Kidney epithelial cell (primary cell): ENCODE data around the gene MYH7. TPM values are rescaled to one million over a fixed set of nuclear protein-coding genes. Genes with fewer than 3 reads are reported as not detected.

ENCODE experiments used
- DNase-seq: peaks from one replicate; pipeline ENCODE4 v3.0.0-alpha.2; 2010; ENCODE audit warnings: low read depth
- H3K27me3 ChIP-seq: 2 replicates; pipeline ENCODE4 v1.6.0; 2011; ENCODE audit warnings: low read length; ENCODE audit not compliant: control insufficient read depth, insufficient read depth
- H3K36me3 ChIP-seq: 2 replicates; pipeline ENCODE4 v1.5.1; 2011; ENCODE audit warnings: low read length; ENCODE audit not compliant: control insufficient read depth, insufficient read depth
- H3K4me3 ChIP-seq: 2 replicates; pipeline ENCODE4 v1.5.1; 2011; ENCODE audit warnings: low read depth, mild to moderate bottlenecking, control low read depth, low read length
- CTCF ChIP-seq: IDR thresholded peaks from 2 replicates; pipeline ENCODE4 v1.5.1; 2011; ENCODE audit warnings: mild to moderate bottlenecking, moderate library complexity, low read length, control low read depth, inconsistent platforms; ENCODE audit not compliant: insufficient read depth, poor library complexity, severe bottlenecking
- total RNA-seq: library from RNA; depleted of rRNA; stranded (reverse); fragments of >200 nt; gene quantifications from 2 replicates; pipeline ENCODE4 v1.2.3, GENCODE V29; 2015

The MYH7 gene
- total RNA-seq, 1 donor from 2014 or later, result not detected

GRCh38 chr14:23371865-23372264 is 63.6 kb downstream of the MYH7 start:
- no peak for DNase-seq
- no peak for TF ChIP-seq CTCF
- H3K36me3 ChIP-seq, result no peaks in the 10 kb centered on the region
- no peak overlapping the region for H3K4me3 ChIP-seq
- H3K27me3 ChIP-seq, result peaks cover 10% of the 10 kb centered on the region

- TF ChIP-seq CTCF, result no peak
- Histone ChIP-seq H3K36me3 (no peaks in the 10 kb centered on the region), H3K4me3 (no peak overlapping the region), H3K27me3 (peaks cover 17% of the 10 kb centered on the region)
- no peak for DNase-seq
Measured at GRCh38 chr14:23370221-23370620, 65.2 kb downstream of the MYH7 start.

- Histone ChIP-seq H3K27me3 (peaks cover 17% of the 10 kb centered on the region), H3K36me3 (no peaks in the 10 kb centered on the region), H3K4me3 (peak overlapping the region; percentile 43)
- no peak for DNase-seq
- no peak for TF ChIP-seq CTCF
Measured at GRCh38 chr14:23366426-23366921, 69.0 kb downstream of the MYH7 start.

- DNase-seq, result peak; percentile 16
- Histone ChIP-seq H3K4me3 (peak overlapping the region; percentile 43), H3K27me3 (peaks cover 17% of the 10 kb centered on the region), H3K36me3 (no peaks in the 10 kb centered on the region)
- TF ChIP-seq CTCF, result no peak
Measured at GRCh38 chr14:23365732-23366425, 69.6 kb downstream of the MYH7 start.

- DNase-seq, result no peak
- peaks cover 17% of the 10 kb centered on the region for H3K27me3 ChIP-seq
- H3K4me3 ChIP-seq, result peak within 1 kb of the TSS; percentile 43
- TF ChIP-seq CTCF, result no peak
- H3K36me3 ChIP-seq, result no peaks in the 10 kb centered on the region
Measured at GRCh38 chr14:23365036-23365731, 70.3 kb downstream of the MYH7 start, which contains the start of gene EFS. Gene EFS (minus strand): TSS chr14:23365172. CDS start chr14:23365025, 147 bp downstream.
